ENCODE data around the gene SSR1. TPM values are rescaled to one million over a fixed set of nuclear protein-coding genes. Genes with fewer than 3 reads are reported as not detected.

The SSR1 gene
- total and polyA plus RNA-seq, 9 of the 15 experiments (the other 6 are each of a cell fraction or from before 2014, with no cell fraction given) = 87.7 to 220 (median 144) TPM

DNA sequence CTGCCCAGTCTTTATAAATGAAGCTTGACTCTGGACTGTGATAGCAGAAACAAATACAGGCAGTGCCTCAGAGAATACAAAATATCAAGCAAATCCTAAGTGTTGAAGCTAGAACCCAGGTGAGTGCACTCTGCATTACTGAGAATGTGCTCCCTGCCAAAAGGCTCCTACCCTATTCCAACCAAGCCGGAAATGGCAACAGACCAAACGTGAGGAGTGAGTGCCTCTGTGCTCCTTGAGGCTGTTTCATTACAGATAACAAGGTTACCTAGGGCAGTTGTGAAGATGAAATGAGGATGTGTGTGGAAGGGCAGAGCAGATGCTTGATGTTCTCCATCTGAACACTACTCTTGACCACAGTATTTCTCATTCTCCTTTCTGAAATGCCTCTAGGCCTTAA, 29.3 kb downstream of the SSR1 start:
- Histone ChIP-seq H3K4me1 (replicated peaks in 1 of 2; ENCODE audit: control insufficient read depth in 2 of 2, insufficient read depth in 2 of 2, low read length in 2 of 2) (no peaks in the 10 kb centered on the region), H3K9me1 (ENCODE audit: control insufficient read depth, insufficient read depth, low read length) (no peaks in the 10 kb centered on the region), H3K36me3 (ENCODE audit: control insufficient read depth, insufficient read depth, low read length) (peaks cover 45% of the 10 kb centered on the region; the same call in 2 of the 3 replicates), H3K27ac (ENCODE audit: extremely low read depth, low read depth, low read length) (no peak overlapping the region), H3K4me2 (ENCODE audit: insufficient read depth, low read length) (no peak overlapping the region), H3K27me3 (ENCODE audit: control insufficient read depth in 2 of 2, insufficient read depth in 2 of 2, low read length in 2 of 2) (no peaks in the 10 kb centered on the region), H3K9me3 (replicated peaks; ENCODE audit: control insufficient read depth, insufficient read depth, low read depth, low read length) (no peaks in the 10 kb centered on the region), H3K4me3 (no peak overlapping the region), H2AFZ (ENCODE audit: low read depth, low read length) (no peak overlapping the region), H3K9ac (ENCODE audit: insufficient read depth in 1 of 2, low read depth in 2 of 2, low read length in 2 of 2) (no peak overlapping the region), H4K20me1 (replicated peaks; ENCODE audit: control insufficient read depth, insufficient read depth, low read length) (no peaks in the 10 kb centered on the region), H3K79me2 (ENCODE audit: control insufficient read depth, insufficient read depth, low read length) (no peaks in the 10 kb centered on the region)
- DNase-seq (ENCODE audit: extremely low read depth in 1 of 4, low spot score in 3 of 4) = no peak
- in situ Hi-C loops (cut with MboI) = loop anchor here (5.0 kb wide), 2 partner anchors 59 to 329 kb away; no protein-coding TSS in a partner anchor
- WGBS (ENCODE audit: insufficient coverage, low coverage, missing lambda C conversion rate) = 54% methylated on average over 2 of the region's 2 CpGs
- no peak for FAIRE-seq
- POLR2A ChIA-PET = interaction anchor here (1.6 to 3.7 kb wide), 2 partner anchors 8 to 17 kb away, joined by 6 to 16 read pairs; no protein-coding TSS in a partner anchor
- no peak; the same call in 1 of the 3 replicates for ATAC-seq
- CTCF ChIA-PET (ENCODE audit: low intra/inter-chr PET ratio) = no interaction called here
- intact Hi-C loops (cut with micrococcal nuclease) = no loop called here
- BruUV-seq (replicated peaks) = no TSS peak
- TF ChIP-seq MCM5 (IDR thresholded peaks at IDR 0.05; ENCODE audit: low read depth) (no peak), MED1 (CRISPR knock-in tag; IDR thresholded peaks at IDR 0.05; ENCODE audit: borderline replicate concordance) (no peak), ZNF780A (CRISPR knock-in tag; IDR thresholded peaks at IDR 0.05) (no peak), ZNF431 (CRISPR knock-in tag; IDR thresholded peaks at IDR 0.05) (no peak), TBP (optimal IDR thresholded peaks at IDR 0.05; ENCODE audit: low read depth, low read length) (no peak)
- TF ChIP-seq, protein P1, sequence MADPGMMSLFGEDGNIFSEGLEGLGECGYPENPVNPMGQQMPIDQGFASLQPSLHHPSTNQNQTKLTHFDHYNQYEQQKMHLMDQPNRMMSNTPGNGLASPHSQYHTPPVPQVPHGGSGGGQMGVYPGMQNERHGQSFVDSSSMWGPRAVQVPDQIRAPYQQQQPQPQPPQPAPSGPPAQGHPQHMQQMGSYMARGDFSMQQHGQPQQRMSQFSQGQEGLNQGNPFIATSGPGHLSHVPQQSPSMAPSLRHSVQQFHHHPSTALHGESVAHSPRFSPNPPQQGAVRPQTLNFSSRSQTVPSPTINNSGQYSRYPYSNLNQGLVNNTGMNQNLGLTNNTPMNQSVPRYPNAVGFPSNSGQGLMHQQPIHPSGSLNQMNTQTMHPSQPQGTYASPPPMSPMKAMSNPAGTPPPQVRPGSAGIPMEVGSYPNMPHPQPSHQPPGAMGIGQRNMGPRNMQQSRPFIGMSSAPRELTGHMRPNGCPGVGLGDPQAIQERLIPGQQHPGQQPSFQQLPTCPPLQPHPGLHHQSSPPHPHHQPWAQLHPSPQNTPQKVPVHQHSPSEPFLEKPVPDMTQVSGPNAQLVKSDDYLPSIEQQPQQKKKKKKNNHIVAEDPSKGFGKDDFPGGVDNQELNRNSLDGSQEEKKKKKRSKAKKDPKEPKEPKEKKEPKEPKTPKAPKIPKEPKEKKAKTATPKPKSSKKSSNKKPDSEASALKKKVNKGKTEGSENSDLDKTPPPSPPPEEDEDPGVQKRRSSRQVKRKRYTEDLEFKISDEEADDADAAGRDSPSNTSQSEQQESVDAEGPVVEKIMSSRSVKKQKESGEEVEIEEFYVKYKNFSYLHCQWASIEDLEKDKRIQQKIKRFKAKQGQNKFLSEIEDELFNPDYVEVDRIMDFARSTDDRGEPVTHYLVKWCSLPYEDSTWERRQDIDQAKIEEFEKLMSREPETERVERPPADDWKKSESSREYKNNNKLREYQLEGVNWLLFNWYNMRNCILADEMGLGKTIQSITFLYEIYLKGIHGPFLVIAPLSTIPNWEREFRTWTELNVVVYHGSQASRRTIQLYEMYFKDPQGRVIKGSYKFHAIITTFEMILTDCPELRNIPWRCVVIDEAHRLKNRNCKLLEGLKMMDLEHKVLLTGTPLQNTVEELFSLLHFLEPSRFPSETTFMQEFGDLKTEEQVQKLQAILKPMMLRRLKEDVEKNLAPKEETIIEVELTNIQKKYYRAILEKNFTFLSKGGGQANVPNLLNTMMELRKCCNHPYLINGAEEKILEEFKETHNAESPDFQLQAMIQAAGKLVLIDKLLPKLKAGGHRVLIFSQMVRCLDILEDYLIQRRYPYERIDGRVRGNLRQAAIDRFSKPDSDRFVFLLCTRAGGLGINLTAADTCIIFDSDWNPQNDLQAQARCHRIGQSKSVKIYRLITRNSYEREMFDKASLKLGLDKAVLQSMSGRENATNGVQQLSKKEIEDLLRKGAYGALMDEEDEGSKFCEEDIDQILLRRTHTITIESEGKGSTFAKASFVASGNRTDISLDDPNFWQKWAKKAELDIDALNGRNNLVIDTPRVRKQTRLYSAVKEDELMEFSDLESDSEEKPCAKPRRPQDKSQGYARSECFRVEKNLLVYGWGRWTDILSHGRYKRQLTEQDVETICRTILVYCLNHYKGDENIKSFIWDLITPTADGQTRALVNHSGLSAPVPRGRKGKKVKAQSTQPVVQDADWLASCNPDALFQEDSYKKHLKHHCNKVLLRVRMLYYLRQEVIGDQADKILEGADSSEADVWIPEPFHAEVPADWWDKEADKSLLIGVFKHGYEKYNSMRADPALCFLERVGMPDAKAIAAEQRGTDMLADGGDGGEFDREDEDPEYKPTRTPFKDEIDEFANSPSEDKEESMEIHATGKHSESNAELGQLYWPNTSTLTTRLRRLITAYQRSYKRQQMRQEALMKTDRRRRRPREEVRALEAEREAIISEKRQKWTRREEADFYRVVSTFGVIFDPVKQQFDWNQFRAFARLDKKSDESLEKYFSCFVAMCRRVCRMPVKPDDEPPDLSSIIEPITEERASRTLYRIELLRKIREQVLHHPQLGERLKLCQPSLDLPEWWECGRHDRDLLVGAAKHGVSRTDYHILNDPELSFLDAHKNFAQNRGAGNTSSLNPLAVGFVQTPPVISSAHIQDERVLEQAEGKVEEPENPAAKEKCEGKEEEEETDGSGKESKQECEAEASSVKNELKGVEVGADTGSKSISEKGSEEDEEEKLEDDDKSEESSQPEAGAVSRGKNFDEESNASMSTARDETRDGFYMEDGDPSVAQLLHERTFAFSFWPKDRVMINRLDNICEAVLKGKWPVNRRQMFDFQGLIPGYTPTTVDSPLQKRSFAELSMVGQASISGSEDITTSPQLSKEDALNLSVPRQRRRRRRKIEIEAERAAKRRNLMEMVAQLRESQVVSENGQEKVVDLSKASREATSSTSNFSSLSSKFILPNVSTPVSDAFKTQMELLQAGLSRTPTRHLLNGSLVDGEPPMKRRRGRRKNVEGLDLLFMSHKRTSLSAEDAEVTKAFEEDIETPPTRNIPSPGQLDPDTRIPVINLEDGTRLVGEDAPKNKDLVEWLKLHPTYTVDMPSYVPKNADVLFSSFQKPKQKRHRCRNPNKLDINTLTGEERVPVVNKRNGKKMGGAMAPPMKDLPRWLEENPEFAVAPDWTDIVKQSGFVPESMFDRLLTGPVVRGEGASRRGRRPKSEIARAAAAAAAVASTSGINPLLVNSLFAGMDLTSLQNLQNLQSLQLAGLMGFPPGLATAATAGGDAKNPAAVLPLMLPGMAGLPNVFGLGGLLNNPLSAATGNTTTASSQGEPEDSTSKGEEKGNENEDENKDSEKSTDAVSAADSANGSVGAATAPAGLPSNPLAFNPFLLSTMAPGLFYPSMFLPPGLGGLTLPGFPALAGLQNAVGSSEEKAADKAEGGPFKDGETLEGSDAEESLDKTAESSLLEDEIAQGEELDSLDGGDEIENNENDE (IDR thresholded peaks at IDR 0.05; ENCODE audit: low read depth, low read length) = no peak
- TF ChIP-seq, protein P2, sequence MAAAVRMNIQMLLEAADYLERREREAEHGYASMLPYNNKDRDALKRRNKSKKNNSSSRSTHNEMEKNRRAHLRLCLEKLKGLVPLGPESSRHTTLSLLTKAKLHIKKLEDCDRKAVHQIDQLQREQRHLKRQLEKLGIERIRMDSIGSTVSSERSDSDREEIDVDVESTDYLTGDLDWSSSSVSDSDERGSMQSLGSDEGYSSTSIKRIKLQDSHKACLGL (CRISPR knock-in tag; IDR thresholded peaks at IDR 0.05; ENCODE audit: borderline replicate concordance, poor library complexity, severe bottlenecking) = no peak
- TF ChIP-seq, protein P3, sequence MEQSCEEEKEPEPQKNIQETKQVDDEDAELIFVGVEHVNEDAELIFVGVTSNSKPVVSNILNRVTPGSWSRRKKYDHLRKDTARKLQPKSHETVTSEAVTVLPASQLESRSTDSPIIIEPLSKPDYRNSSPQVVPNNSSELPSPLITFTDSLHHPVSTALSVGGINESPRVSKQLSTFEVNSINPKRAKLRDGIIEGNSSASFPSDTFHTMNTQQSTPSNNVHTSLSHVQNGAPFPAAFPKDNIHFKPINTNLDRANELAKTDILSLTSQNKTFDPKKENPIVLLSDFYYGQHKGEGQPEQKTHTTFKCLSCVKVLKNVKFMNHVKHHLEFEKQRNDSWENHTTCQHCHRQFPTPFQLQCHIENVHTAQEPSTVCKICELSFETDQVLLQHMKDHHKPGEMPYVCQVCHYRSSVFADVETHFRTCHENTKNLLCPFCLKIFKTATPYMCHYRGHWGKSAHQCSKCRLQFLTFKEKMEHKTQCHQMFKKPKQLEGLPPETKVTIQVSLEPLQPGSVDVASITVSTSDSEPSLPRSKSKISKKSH (CRISPR knock-in tag; IDR thresholded peaks at IDR 0.05) = no peak
